Activated CD4-positive, alpha-beta T cell treated with anti-CD3 and anti-CD28 coated beads for 36 hours (primary cell): ENCODE data around the gene CAB39L. TPM values are rescaled to one million over a fixed set of nuclear protein-coding genes. Genes with fewer than 3 reads are reported as not detected.

Experiments used
- ATAC-seq: fragments of 200-7000 bp; cut with Tn5 transposase; one replicate; pipeline ENCODE4 v1.10.0; 2021; ENCODE audit warnings: mild to moderate bottlenecking, moderate library complexity
- CTCF ChIA-PET: fragments of 350-600 bp; sonication (Branson Sonifier 250); formaldehyde crosslinking; loops from one replicate; lab custom pipeline; 2021; ENCODE audit warnings: antibody characterized with exemption; lab: Charles Lee
- POLR2A ChIA-PET: fragments of 350-600 bp; sonication (Branson Sonifier 250); formaldehyde crosslinking; loops from one replicate; lab custom pipeline; 2021; ENCODE audit warnings: antibody characterized with exemption, inconsistent platforms; lab: Charles Lee
- DNase-seq: peaks from one replicate; pipeline ENCODE4 v3.0.0-alpha.2; 2020
- H3K27ac Mint-ChIP-seq: one replicate; pipeline ENCODE4 v1.8.0; 2021; ENCODE audit warnings: mixed read lengths
- H3K27me3 Mint-ChIP-seq: one replicate; pipeline ENCODE4 v1.8.0; 2021; ENCODE audit warnings: mixed read lengths
- H3K36me3 Mint-ChIP-seq: one replicate; pipeline ENCODE4 v1.8.0; 2021; ENCODE audit warnings: low read depth, mixed read lengths
- H3K4me1 Mint-ChIP-seq: one replicate; pipeline ENCODE4 v1.8.0; 2021; ENCODE audit warnings: mixed read lengths
- H3K4me3 Mint-ChIP-seq: one replicate; pipeline ENCODE4 v1.8.0; 2021; ENCODE audit warnings: mild to moderate bottlenecking, moderate library complexity, mixed read lengths
- H3K9me3 Mint-ChIP-seq: one replicate; pipeline ENCODE4 v1.8.0; 2021; ENCODE audit warnings: low read depth, mixed read lengths
- intact Hi-C, 2 experiments: fragments of 100-400 bp; cut with DNase I in 1 of 2; cut with micrococcal nuclease in 1 of 2; formaldehyde crosslinking; loops; one replicate each; pipeline versions ENCODE4 v1.14.2 to v1.15.1; 2022 to 2024; cut with DNase I, micrococcal nuclease
- total RNA-seq, 2 experiments: library from RNA; stranded (reverse); gene quantifications; one replicate each; pipeline ENCODE4 v1.2.3, GENCODE V29; 2021

CAB39L gene
- total RNA-seq, 2 experiments from 2014 or later, result 4.8 to 5.7 TPM

DNA sequence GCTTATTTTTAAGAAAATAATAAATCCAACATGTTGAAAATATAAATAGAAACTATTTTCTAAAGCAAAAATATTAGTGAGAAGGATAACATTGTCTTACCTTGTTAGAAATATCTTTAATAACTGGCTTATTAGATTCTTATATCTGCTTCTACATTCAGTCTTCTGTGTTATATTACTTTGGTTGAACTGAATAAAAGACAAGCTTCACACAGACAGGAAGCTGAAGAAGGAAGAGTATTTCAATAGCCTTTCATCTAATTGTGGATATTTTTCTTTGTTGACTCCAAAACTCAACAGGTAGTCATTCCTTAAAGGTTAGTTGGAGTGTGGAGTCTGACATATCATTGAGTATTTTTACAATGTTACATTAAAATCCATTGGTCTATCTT, 11.1 kb upstream of the CAB39L start:
- POLR2A ChIA-PET, result interaction anchor here (0.7 kb wide), 2 partner anchors 40 to 85 kb away, joined by 3 read pairs; no protein-coding TSS in a partner anchor
- intact Hi-C loops, result loop anchor here in 1 of 2 experiments (2.0 kb wide), 1 partner anchor 42 kb away; no protein-coding TSS in a partner anchor
- peaks cover 21% of the 10 kb centered on the region for H3K36me3 Mint-ChIP-seq
- H3K4me3 Mint-ChIP-seq, result no peak overlapping the region
- no peak for DNase-seq
- peaks cover 23% of the 10 kb centered on the region for H3K4me1 Mint-ChIP-seq
- no peaks in the 10 kb centered on the region for H3K9me3 Mint-ChIP-seq
- CTCF ChIA-PET, result interaction anchor here (0.8 to 1.7 kb wide), 3 partner anchors 9 to 87 kb away, joined by 3 read pairs; no protein-coding TSS in a partner anchor
- H3K27me3 Mint-ChIP-seq, result no peaks in the 10 kb centered on the region
- ATAC-seq, result no peak
- no peak overlapping the region for H3K27ac Mint-ChIP-seq

- Mint-ChIP-seq H3K27ac (peak overlapping the region; percentile 59), H3K4me3 (peak overlapping the region; percentile 26), H3K27me3 (no peaks in the 10 kb centered on the region), H3K36me3 (peaks cover 26% of the 10 kb centered on the region), H3K4me1 (peaks cover 28% of the 10 kb centered on the region), H3K9me3 (no peaks in the 10 kb centered on the region)
- no peak for DNase-seq
- CTCF ChIA-PET, result interaction anchor here (0.8 to 1.7 kb wide), 3 partner anchors 9 to 88 kb away, joined by 3 read pairs; no protein-coding TSS in a partner anchor
- intact Hi-C loops, result loop anchor here (1.0 to 2.0 kb wide), 2 partner anchors 9 to 42 kb away; no protein-coding TSS in a partner anchor
- ATAC-seq, result peak; percentile 87
- POLR2A ChIA-PET, result interaction anchor here (0.7 kb wide), 1 partner anchor 41 kb away, joined by 3 read pairs; no protein-coding TSS in a partner anchor
These were observed 10.6 kb upstream of the CAB39L start for GRCh38 chr13:49454388-49455006.

- intact Hi-C loops, result no loop called here
- Mint-ChIP-seq H3K4me3 (no peak overlapping the region), H3K36me3 (peaks cover 32% of the 10 kb centered on the region), H3K27me3 (no peaks in the 10 kb centered on the region), H3K4me1 (peaks cover 38% of the 10 kb centered on the region), H3K9me3 (no peaks in the 10 kb centered on the region), H3K27ac (no peak overlapping the region)
- ChIA-PET POLR2A (no interaction called here), CTCF (interaction anchor here (0.6 to 0.7 kb wide), 2 partner anchors 17 to 28 kb away, joined by 3 read pairs; no protein-coding TSS in a partner anchor)
- DNase-seq (no peak), ATAC-seq (no peak)
These were observed 9.6 kb upstream of the CAB39L start for GRCh38 chr13:49453465-49453864.

GRCh38 chr13:49452725-49453457, 9.0 kb upstream of the CAB39L start:
- CTCF ChIA-PET, result interaction anchor here (0.7 kb wide), 1 partner anchor 16 kb away, joined by 3 read pairs; no protein-coding TSS in a partner anchor
- Mint-ChIP-seq H3K27ac (no peak overlapping the region), H3K4me3 (no peak overlapping the region), H3K9me3 (no peaks in the 10 kb centered on the region), H3K27me3 (no peaks in the 10 kb centered on the region), H3K36me3 (peaks cover 28% of the 10 kb centered on the region), H3K4me1 (peaks cover 44% of the 10 kb centered on the region)
- POLR2A ChIA-PET, result interaction anchor here (0.8 kb wide), 1 partner anchor 8 kb away, joined by 3 read pairs; no protein-coding TSS in a partner anchor
- DNase-seq (no peak), ATAC-seq (no peak)
- intact Hi-C loops, result no loop called here

GRCh38 chr13:49450105-49450819, 6.4 kb upstream of the CAB39L start:
- intact Hi-C loops, result no loop called here
- POLR2A ChIA-PET, result interaction anchor here (0.5 to 1.3 kb wide), 2 partner anchors 45 to 1418 kb away, joined by 3 to 7 read pairs; partner anchors contain the start of gene PHF11
- Mint-ChIP-seq H3K9me3 (no peaks in the 10 kb centered on the region), H3K4me1 (peaks cover 60% of the 10 kb centered on the region), H3K36me3 (peaks cover 39% of the 10 kb centered on the region), H3K27me3 (no peaks in the 10 kb centered on the region), H3K4me3 (no peak overlapping the region), H3K27ac (peak overlapping the region; percentile 87)
- peak; percentile 64 for ATAC-seq
- DNase-seq, result no peak
- CTCF ChIA-PET, result interaction anchor here (1.1 kb wide), 1 partner anchor 11 kb away, joined by 3 read pairs; no protein-coding TSS in a partner anchor

DNA sequence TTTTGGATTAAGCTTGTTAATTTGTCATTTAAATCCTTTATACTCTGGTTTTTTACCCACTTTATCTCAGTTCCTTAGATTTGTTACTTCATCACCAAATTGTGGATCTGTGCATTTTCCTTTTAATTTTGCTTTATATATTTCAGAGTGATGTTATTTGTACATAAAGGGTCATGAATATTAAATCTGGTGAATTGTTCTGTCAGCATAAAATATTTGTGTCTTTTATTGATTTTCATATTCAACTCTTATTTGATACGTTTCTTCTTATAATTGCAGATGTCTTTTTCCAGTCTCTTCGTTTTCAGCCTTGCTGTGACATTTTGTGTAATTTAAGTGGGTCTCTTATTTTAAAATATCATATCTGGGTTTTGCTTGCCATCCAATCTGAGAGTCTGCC, 4.9 kb upstream of the CAB39L start:
- H3K9me3 Mint-ChIP-seq, result no peaks in the 10 kb centered on the region
- H3K27me3 Mint-ChIP-seq, result no peaks in the 10 kb centered on the region
- CTCF ChIA-PET, result interaction anchor here (1.0 kb wide), 1 partner anchor 349 kb away, joined by 3 read pairs; no protein-coding TSS in a partner anchor
- no peak overlapping the region for H3K4me3 Mint-ChIP-seq
- ATAC-seq (no peak), DNase-seq (no peak)
- POLR2A ChIA-PET, result no interaction called here
- H3K36me3 Mint-ChIP-seq, result peaks cover 36% of the 10 kb centered on the region
- intact Hi-C loops, result loop anchor here (5.0 to 10.0 kb wide), 2 partner anchors 159 to 554 kb away; no protein-coding TSS in a partner anchor
- H3K4me1 Mint-ChIP-seq, result peaks cover 51% of the 10 kb centered on the region
- H3K27ac Mint-ChIP-seq, result peak overlapping the region; percentile 87

DNA sequence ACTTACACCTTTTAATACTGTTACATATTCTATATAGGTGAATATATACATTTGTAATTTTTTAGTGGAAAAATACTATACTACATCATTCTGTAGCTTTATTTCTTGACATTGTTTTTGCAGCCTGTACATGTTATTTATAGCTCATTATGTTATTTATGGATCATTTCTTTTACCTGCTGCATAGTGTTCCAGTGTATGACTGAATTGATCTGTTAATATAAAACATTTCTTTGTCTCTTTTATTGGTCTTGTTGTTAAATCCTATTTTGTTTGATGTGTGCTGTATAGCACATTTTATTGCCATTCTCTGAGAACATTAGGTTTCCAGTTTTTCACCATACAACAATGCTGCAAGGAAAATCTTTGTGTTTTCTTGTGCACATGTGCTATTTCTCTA, 2.6 kb upstream of the CAB39L start:
- CTCF ChIA-PET, result interaction anchor here (1.4 to 2.1 kb wide), 2 partner anchors 13 to 49 kb away, joined by 7 to 8 read pairs; partner anchors contain the start of gene PHF11
- peaks cover 70% of the 10 kb centered on the region for H3K4me1 Mint-ChIP-seq
- ATAC-seq (no peak), DNase-seq (no peak)
- POLR2A ChIA-PET, result interaction anchor here (0.6 to 4.3 kb wide), 3 partner anchors 49 to 238 kb away, joined by 3 to 30 read pairs (median 4); partner anchors contain the start of gene PHF11
- peaks cover 26% of the 10 kb centered on the region for H3K36me3 Mint-ChIP-seq
- no peaks in the 10 kb centered on the region for H3K9me3 Mint-ChIP-seq
- H3K4me3 Mint-ChIP-seq, result peak overlapping the region; percentile 66
- no peaks in the 10 kb centered on the region for H3K27me3 Mint-ChIP-seq
- intact Hi-C loops, result loop anchor here (5.0 to 10.0 kb wide), 2 partner anchors 161 to 552 kb away; no protein-coding TSS in a partner anchor
- peak overlapping the region; percentile 92 for H3K27ac Mint-ChIP-seq

GRCh38 chr13:49444524-49445395, 896 bp upstream of the CAB39L start:
- intact Hi-C loops, result loop anchor here (1.0 to 10.0 kb wide), 20 partner anchors 10 to 1466 kb away; partner anchors contain the start of genes EBPL (in 2 of the 2), KPNA3 (in 2 of the 2), RCBTB1 (in 2 of the 2) and CDADC1 (in 1 of the 2)
- H3K4me1 Mint-ChIP-seq, result peaks cover 65% of the 10 kb centered on the region
- peak overlapping the region; percentile 100 for H3K4me3 Mint-ChIP-seq
- no peaks in the 10 kb centered on the region for H3K27me3 Mint-ChIP-seq
- ChIA-PET POLR2A (interaction anchor here (0.7 to 4.3 kb wide), 6 partner anchors 7 to 348 kb away, joined by 3 to 30 read pairs (median 4); partner anchors contain the start of genes KPNA3, PHF11 and RCBTB1), CTCF (interaction anchor here (0.5 to 1.3 kb wide), 3 partner anchors 37 to 396 kb away, joined by 3 to 5 read pairs (median 3); partner anchors contain the start of gene PHF11)
- H3K9me3 Mint-ChIP-seq, result no peaks in the 10 kb centered on the region
- peaks cover 21% of the 10 kb centered on the region for H3K36me3 Mint-ChIP-seq
- DNase-seq (peak; percentile 35), ATAC-seq (peak; percentile 8)
- peak overlapping the region; percentile 100 for H3K27ac Mint-ChIP-seq

- Mint-ChIP-seq H3K36me3 (peaks cover 12% of the 10 kb centered on the region), H3K27ac (peak overlapping the region; percentile 100), H3K27me3 (no peaks in the 10 kb centered on the region), H3K4me1 (peaks cover 52% of the 10 kb centered on the region), H3K9me3 (no peaks in the 10 kb centered on the region), H3K4me3 (peak overlapping the region; percentile 100)
- no peak for DNase-seq
- CTCF ChIA-PET, result interaction anchor here (0.6 to 1.1 kb wide), 7 partner anchors 10 to 358 kb away, joined by 3 to 5 read pairs (median 3); no protein-coding TSS in a partner anchor
- POLR2A ChIA-PET, result interaction anchor here (0.9 to 4.3 kb wide), 5 partner anchors 53 to 350 kb away, joined by 3 to 30 read pairs (median 5); partner anchors contain the start of genes KPNA3, PHF11 and RCBTB1
- intact Hi-C loops, result loop anchor here (2.0 to 10.0 kb wide), 7 partner anchors 141 to 639 kb away; partner anchors contain the start of genes EBPL (in 1 of the 2) and FNDC3A (in 1 of the 2)
- peak; percentile 0 for ATAC-seq
These were observed 534 bp downstream of the CAB39L start for GRCh38 chr13:49443357-49443703.
